ENCODE results near the gene ADD3. TPM values are rescaled to one million over a fixed set of nuclear protein-coding genes. Genes with fewer than 3 reads are reported as not detected.
A peak's percentile ranks its signal among the peaks of the same experiment; 100 is the strongest.

The ADD3 gene
- total and polyA plus RNA-seq, 8 donors, result 31.9 to 83.3 (median 47.2) TPM

- H3K9me3 ChIP-seq, result no peaks in the 10 kb centered on the region
- DNase-seq (no peak), FAIRE-seq (no peak), ATAC-seq (no peak)
- H3K27ac ChIP-seq, result no peak overlapping the region
- intact Hi-C loops (cut with DNase I), result no loop called here
- no peaks in the 10 kb centered on the region for H3K27me3 ChIP-seq
- no peaks in the 10 kb centered on the region for H3K36me3 ChIP-seq
- WGBS, 2 donors, result 28 to 40% methylated on average over 2 of the region's 2 CpGs
- TF ChIP-seq, protein P1, sequence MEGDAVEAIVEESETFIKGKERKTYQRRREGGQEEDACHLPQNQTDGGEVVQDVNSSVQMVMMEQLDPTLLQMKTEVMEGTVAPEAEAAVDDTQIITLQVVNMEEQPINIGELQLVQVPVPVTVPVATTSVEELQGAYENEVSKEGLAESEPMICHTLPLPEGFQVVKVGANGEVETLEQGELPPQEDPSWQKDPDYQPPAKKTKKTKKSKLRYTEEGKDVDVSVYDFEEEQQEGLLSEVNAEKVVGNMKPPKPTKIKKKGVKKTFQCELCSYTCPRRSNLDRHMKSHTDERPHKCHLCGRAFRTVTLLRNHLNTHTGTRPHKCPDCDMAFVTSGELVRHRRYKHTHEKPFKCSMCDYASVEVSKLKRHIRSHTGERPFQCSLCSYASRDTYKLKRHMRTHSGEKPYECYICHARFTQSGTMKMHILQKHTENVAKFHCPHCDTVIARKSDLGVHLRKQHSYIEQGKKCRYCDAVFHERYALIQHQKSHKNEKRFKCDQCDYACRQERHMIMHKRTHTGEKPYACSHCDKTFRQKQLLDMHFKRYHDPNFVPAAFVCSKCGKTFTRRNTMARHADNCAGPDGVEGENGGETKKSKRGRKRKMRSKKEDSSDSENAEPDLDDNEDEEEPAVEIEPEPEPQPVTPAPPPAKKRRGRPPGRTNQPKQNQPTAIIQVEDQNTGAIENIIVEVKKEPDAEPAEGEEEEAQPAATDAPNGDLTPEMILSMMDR (IDR thresholded peaks at IDR 0.05), result no peak
- no peak overlapping the region for H3K4me3 ChIP-seq
- peaks cover 14 to 34% (median 32%) of the 10 kb centered on the region in 3 donors for H3K4me1 ChIP-seq
These were observed 26.8 kb downstream of the ADD3 start for GRCh38 chr10:110034596-110034995.

DNA sequence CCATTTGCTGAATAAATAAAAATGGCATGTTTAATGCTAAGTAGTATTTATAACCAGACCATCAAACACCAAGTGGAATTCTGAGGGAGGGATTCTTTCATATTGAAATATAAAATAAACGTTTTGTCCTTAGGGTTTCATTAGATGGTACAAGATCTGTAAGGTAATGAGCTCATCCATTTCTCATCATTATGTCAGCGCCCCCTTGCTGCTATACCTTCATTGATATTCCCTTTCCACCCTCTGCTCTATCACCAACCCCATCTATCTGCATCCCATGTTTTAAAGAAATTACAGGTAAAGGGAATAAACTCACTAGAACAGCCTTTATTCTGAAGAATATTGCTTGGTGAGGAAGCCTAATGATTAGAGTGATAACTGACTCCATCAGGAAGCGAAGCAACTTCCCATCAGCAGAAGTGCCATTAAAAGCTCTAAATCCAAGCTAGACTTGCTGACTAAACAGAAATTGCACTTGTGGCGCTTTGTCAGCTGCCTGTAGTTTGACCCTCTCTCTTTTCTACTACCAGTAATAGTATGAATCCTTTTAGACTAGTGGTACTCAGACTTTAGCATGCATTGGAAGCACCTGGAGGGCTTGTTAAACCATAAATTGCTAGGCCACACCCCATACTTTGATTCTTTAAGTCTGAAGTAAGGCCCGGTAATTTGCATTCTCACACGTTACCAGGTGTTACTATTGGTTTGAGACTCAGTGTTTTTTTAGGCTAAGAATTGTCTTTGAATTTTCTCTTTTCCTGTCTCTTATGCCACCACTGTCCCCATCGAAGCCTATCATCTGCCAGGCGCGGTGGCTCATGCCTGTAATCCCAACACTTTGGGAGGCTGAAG is 27.5 kb downstream of the ADD3 start:
- WGBS, 2 donors, result 88 to 95% methylated on average over 9 of the region's 9 CpGs
- TF ChIP-seq, protein P1 (IDR thresholded peaks at IDR 0.05), result no peak
- DNase-seq (no peak), ATAC-seq (no peak), FAIRE-seq (no peak)
- H3K4me1 ChIP-seq, result peaks cover 18 to 41% (median 39%) of the 10 kb centered on the region in 3 donors
- no peaks in the 10 kb centered on the region for H3K36me3 ChIP-seq
- H3K27ac ChIP-seq, result no peak overlapping the region
- H3K4me3 ChIP-seq, result no peak overlapping the region
- no peaks in the 10 kb centered on the region for H3K27me3 ChIP-seq
- intact Hi-C loops (cut with DNase I), result no loop called here
- H3K9me3 ChIP-seq, result no peaks in the 10 kb centered on the region

- peaks cover 27 to 50% (median 49%) of the 10 kb centered on the region in 3 donors for H3K4me1 ChIP-seq
- DNase-seq, result no peak
- no peaks in the 10 kb centered on the region for H3K27me3 ChIP-seq
- no peaks in the 10 kb centered on the region for H3K9me3 ChIP-seq
- 96 to 99% methylated on average over 3 of the region's 3 CpGs for WGBS, 2 donors
- no peaks in the 10 kb centered on the region for H3K36me3 ChIP-seq
- no peak for FAIRE-seq
- ATAC-seq, result no peak
- TF ChIP-seq, protein P1 (IDR thresholded peaks at IDR 0.05), result no peak
- intact Hi-C loops (cut with DNase I), result no loop called here
- H3K27ac ChIP-seq, result no peak overlapping the region
- H3K4me3 ChIP-seq, result no peak overlapping the region
These were observed 28.9 kb downstream of the ADD3 start for GRCh38 chr10:110036640-110037039.

DNA sequence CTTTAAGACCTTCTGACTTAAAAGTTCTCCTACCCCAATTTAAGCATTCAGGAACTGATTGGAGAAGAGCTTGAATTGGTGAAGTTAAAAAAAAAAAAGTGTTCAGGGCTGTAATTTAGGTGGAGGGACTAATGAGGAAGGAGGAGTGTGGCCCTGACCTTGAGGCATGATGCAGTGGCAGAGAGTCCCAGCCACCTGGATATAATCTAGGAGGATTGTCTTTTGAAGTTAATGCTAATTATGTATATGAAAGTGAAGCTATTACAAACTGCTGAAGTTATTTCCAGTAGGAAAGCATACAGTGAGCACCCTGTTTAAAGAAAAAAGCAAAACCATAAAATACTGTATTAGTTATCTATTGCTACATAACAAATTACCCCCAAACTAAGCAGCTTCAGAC is 31.5 kb downstream of the ADD3 start:
- TF ChIP-seq, protein P1 (IDR thresholded peaks at IDR 0.05), result no peak
- FAIRE-seq (no peak), DNase-seq (no peak), ATAC-seq (no peak)
- intact Hi-C loops (cut with DNase I), result no loop called here
- Histone ChIP-seq H3K27ac (no peak overlapping the region), H3K9me3 (no peaks in the 10 kb centered on the region), H3K4me1 (peaks cover 41 to 46% (median 46%) of the 10 kb centered on the region in 3 donors), H3K27me3 (no peaks in the 10 kb centered on the region), H3K4me3 (no peak overlapping the region), H3K36me3 (no peaks in the 10 kb centered on the region)

DNA sequence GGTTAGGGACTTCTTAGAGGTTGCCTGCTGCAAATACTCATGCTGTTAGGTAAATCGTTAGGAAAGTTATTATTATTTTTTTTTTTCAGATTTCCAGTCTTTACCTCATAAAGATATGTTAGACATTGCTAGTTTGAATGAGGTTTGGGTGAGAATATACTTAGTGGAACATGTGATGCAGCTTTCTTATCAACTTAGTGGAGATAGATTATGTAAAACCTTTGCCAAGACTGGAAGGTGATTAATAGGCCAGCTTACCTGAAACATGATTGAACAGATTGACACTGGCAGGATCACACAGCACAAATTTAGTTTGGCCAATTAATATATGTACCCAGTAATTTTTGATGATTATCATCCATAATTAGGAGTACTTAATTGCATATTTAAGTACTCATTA is 32.3 kb downstream of the ADD3 start:
- intact Hi-C loops (cut with DNase I), result no loop called here
- ATAC-seq, result peak; percentile 46 to 65 (median 60)
- WGBS, 2 donors, result 27 to 34% methylated on average over 1 of the region's 1 CpG
- Histone ChIP-seq H3K4me1 (peaks cover 36 to 48% (median 38%) of the 10 kb centered on the region in 3 donors), H3K27ac (no peak overlapping the region), H3K9me3 (no peaks in the 10 kb centered on the region), H3K36me3 (no peaks in the 10 kb centered on the region), H3K4me3 (no peak overlapping the region), H3K27me3 (no peaks in the 10 kb centered on the region)
- no peak for FAIRE-seq
- TF ChIP-seq, protein P1 (IDR thresholded peaks at IDR 0.05), result no peak
- no peak for DNase-seq

Measured in pancreas (tissue), 10 donors.